GM06990 (cell line): ENCODE measurements around the gene CDCP1.

Experiments
- DNase-seq: peaks from one replicate; pipeline ENCODE4 v3.0.0-alpha.2; 2011; ENCODE audit not compliant: insufficient read length; ENCODE audit errors: extremely low read depth
- H3K27me3 ChIP-seq: replicated peaks from 2 replicates; pipeline ENCODE4 v1.6.0; 2011; ENCODE audit warnings: low read length; ENCODE audit not compliant: control insufficient read depth, insufficient read depth
- H3K36me3 ChIP-seq: 2 replicates; pipeline ENCODE4 v1.5.1; 2011; ENCODE audit warnings: low read length; ENCODE audit not compliant: control insufficient read depth, insufficient read depth
- H3K4me3 ChIP-seq: replicated peaks from 2 replicates; pipeline ENCODE4 v1.5.1; 2011; ENCODE audit warnings: low read depth, mild to moderate bottlenecking, control low read depth, low read length
- TF ChIP-seq, protein P1 (sequence below): IDR thresholded peaks from 2 replicates; pipeline ENCODE4 v1.5.1; 2011; ENCODE audit warnings: low read length, control low read depth, mild to moderate bottlenecking, inconsistent platforms; ENCODE audit not compliant: insufficient read depth, poor library complexity, severe bottlenecking

CDCP1 gene

DNA sequence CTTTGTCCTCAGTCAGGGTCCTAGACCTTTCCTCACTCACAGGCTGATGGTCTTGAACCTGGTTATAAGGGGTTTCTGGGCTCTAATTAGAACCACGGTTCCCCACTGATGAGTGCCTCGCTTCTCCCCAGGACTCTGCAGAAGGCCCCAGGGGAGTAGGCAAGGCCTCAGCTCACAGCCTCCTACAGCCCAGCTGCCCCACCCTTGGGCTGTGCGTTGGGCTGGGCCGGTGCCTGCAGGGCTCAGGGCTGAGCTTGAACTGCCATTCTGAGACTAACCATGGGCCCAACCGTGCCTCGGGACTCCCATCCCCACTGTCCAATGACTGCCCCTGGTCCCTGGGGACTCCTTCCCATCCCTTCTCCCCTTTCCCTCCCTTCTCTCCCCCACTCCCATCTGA, 94.5 kb downstream of the CDCP1 start:
- no peaks in the 10 kb centered on the region for H3K36me3 ChIP-seq
- H3K27me3 ChIP-seq = peaks cover 1% of the 10 kb centered on the region; the same call in 1 of the 2 replicates
- TF ChIP-seq, protein P1, sequence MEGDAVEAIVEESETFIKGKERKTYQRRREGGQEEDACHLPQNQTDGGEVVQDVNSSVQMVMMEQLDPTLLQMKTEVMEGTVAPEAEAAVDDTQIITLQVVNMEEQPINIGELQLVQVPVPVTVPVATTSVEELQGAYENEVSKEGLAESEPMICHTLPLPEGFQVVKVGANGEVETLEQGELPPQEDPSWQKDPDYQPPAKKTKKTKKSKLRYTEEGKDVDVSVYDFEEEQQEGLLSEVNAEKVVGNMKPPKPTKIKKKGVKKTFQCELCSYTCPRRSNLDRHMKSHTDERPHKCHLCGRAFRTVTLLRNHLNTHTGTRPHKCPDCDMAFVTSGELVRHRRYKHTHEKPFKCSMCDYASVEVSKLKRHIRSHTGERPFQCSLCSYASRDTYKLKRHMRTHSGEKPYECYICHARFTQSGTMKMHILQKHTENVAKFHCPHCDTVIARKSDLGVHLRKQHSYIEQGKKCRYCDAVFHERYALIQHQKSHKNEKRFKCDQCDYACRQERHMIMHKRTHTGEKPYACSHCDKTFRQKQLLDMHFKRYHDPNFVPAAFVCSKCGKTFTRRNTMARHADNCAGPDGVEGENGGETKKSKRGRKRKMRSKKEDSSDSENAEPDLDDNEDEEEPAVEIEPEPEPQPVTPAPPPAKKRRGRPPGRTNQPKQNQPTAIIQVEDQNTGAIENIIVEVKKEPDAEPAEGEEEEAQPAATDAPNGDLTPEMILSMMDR = no peak
- no peak for DNase-seq
- no peak overlapping the region for H3K4me3 ChIP-seq

DNA sequence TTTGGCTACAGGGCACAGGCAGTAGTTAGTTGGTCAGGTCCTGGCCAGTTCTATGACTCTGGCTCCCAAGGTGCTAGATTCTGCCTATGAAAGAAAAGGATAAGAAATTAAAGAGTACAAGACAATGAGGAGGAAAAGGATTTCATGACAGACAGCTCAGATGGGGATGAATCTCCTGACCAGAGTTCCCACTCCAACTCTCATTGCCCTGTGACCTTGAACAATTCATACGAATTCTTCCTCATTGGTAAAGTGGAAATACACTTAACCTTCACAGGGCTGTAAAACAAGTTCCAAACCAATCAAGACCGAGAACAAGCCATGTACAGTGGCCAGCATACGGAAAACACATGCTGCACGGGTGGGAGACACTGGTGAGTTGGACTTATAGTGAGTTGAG, 96.4 kb downstream of the CDCP1 start:
- peaks cover 1% of the 10 kb centered on the region; the same call in 1 of the 2 replicates for H3K27me3 ChIP-seq
- no peaks in the 10 kb centered on the region for H3K36me3 ChIP-seq
- no peak for DNase-seq
- TF ChIP-seq, protein P1 = no peak
- H3K4me3 ChIP-seq = no peak overlapping the region

GRCh38 chr3:45048244-45048643, 97.9 kb downstream of the CDCP1 start:
- peaks cover 1% of the 10 kb centered on the region; the same call in 1 of the 2 replicates for H3K27me3 ChIP-seq
- no peak overlapping the region for H3K4me3 ChIP-seq
- TF ChIP-seq, protein P1 = no peak
- H3K36me3 ChIP-seq = no peaks in the 10 kb centered on the region
- DNase-seq = no peak

DNA sequence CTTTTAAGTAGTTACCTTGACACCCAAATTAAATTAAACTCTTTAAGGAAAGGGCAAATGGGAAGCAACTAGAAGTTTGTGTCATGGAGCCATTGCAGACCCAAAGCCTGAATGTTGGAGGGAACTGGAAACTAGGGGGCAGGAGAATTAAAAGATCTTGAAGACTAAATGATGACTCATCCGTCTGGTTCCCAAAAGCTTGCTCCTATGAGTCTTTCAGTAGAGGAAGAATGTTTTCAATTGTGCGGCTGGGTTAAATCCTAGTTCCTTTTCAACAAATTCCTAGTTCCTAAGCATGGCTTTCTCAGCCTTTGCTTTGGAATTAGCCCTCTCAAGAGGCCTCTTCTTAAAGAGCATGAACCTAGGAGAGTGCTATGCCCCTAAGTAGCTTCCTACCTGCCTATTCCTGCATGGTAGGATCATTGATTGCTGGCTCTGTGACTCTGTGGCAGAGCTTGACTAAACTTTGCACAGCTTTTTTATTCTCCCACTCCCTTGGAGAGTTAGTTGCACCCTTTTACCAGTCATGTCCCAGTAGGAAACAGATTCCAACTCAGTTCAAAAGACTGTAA, 102.4 kb downstream of the CDCP1 start:
- Histone ChIP-seq H3K4me3 (no peak overlapping the region), H3K36me3 (no peaks in the 10 kb centered on the region), H3K27me3 (peaks cover 1% of the 10 kb centered on the region; the same call in 1 of the 2 replicates)
- no peak for DNase-seq
- TF ChIP-seq, protein P1 = no peak

DNA sequence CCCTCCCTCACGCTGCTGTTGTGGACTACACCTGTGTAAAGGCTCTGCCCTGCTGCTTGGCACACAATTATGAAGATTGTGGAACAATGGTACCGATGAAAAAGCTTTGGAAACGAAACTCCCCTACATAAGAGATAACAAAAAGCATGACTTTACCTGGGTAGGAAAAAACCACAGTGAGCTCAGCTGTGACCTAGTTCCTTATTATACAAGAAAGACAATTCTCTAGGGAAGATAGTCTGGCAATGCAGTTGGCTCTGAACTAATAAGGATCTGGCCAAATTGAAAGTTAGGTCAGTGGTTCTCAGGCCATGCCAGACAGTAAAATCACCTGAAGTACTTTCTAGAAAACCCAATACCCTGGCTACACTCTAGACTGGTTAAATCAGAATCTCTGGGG, 104.0 kb downstream of the CDCP1 start:
- no peaks in the 10 kb centered on the region for H3K36me3 ChIP-seq
- no peak overlapping the region for H3K4me3 ChIP-seq
- TF ChIP-seq, protein P1 = no peak
- no peaks in the 10 kb centered on the region for H3K27me3 ChIP-seq
- DNase-seq = no peak

- H3K36me3 ChIP-seq = no peaks in the 10 kb centered on the region
- no peak overlapping the region for H3K4me3 ChIP-seq
- DNase-seq = no peak
- TF ChIP-seq, protein P1 = no peak
- no peaks in the 10 kb centered on the region for H3K27me3 ChIP-seq
These were observed 104.5 kb downstream of the CDCP1 start for GRCh38 chr3:45041666-45042065.
